ENCODE results near the gene C1orf232.
A peak's percentile ranks its signal among the peaks of the same experiment; 100 is the strongest.

The C1orf232 gene

GRCh38 chr1:26195805-26196204, 27.0 kb upstream of the C1orf232 start:
- H3K27ac ChIP-seq (ENCODE audit: poor library complexity, severe bottlenecking): no peak overlapping the region
- no peak for ATAC-seq (ENCODE audit: low read depth)
- TF ChIP-seq CTCF (IDR thresholded peaks at IDR 0.05; ENCODE audit: poor library complexity, severe bottlenecking): no peak
- H3K36me3 ChIP-seq (ENCODE audit: low read depth): no peaks in the 10 kb centered on the region
- no peaks in the 10 kb centered on the region for H3K9me3 ChIP-seq (ENCODE audit: severe bottlenecking)
- no peak overlapping the region for H3K4me3 ChIP-seq (ENCODE audit: severe bottlenecking)
- no peaks in the 10 kb centered on the region for H3K4me1 ChIP-seq (ENCODE audit: insufficient read depth, poor library complexity, severe bottlenecking)
- DNase-seq (ENCODE audit: low spot score): no peak
- H3K27me3 ChIP-seq (ENCODE audit: insufficient read depth, poor library complexity, severe bottlenecking): no peaks in the 10 kb centered on the region

- DNase-seq (ENCODE audit: low spot score): no peak
- H3K36me3 ChIP-seq (ENCODE audit: low read depth): peaks cover 13% of the 10 kb centered on the region
- H3K27ac ChIP-seq (ENCODE audit: poor library complexity, severe bottlenecking): no peak overlapping the region
- no peaks in the 10 kb centered on the region for H3K4me1 ChIP-seq (ENCODE audit: insufficient read depth, poor library complexity, severe bottlenecking)
- no peak overlapping the region for H3K4me3 ChIP-seq (ENCODE audit: severe bottlenecking)
- ATAC-seq (ENCODE audit: low read depth): no peak
- H3K27me3 ChIP-seq (ENCODE audit: insufficient read depth, poor library complexity, severe bottlenecking): no peaks in the 10 kb centered on the region
- no peaks in the 10 kb centered on the region for H3K9me3 ChIP-seq (ENCODE audit: severe bottlenecking)
- no peak for TF ChIP-seq CTCF (IDR thresholded peaks at IDR 0.05; ENCODE audit: poor library complexity, severe bottlenecking)
Measured at GRCh38 chr1:26191739-26192138, 23.0 kb upstream of the C1orf232 start.

GRCh38 chr1:26190373-26190987, 21.7 kb upstream of the C1orf232 start, which contains the start of gene CATSPER4:
TSS of gene CATSPER4 (plus strand) at chr1:26190602. CDS start at chr1:26190628, 26 bp downstream.
- no peaks in the 10 kb centered on the region for H3K9me3 ChIP-seq (ENCODE audit: severe bottlenecking)
- H3K27ac ChIP-seq (ENCODE audit: poor library complexity, severe bottlenecking): no peak within 1 kb of the TSS
- no peak within 1 kb of the TSS for H3K4me3 ChIP-seq (ENCODE audit: severe bottlenecking)
- peak; percentile 57 for ATAC-seq (ENCODE audit: low read depth)
- no peak for TF ChIP-seq CTCF (IDR thresholded peaks at IDR 0.05; ENCODE audit: poor library complexity, severe bottlenecking)
- peaks cover 13% of the 10 kb centered on the region for H3K36me3 ChIP-seq (ENCODE audit: low read depth)
- no peaks in the 10 kb centered on the region for H3K27me3 ChIP-seq (ENCODE audit: insufficient read depth, poor library complexity, severe bottlenecking)
- H3K4me1 ChIP-seq (ENCODE audit: insufficient read depth, poor library complexity, severe bottlenecking): no peaks in the 10 kb centered on the region
- DNase-seq (ENCODE audit: low spot score): no peak

GRCh38 chr1:26189751-26190275, 21.1 kb upstream of the C1orf232 start:
- Histone ChIP-seq H3K36me3 (ENCODE audit: low read depth) (peaks cover 17% of the 10 kb centered on the region), H3K9me3 (ENCODE audit: severe bottlenecking) (no peaks in the 10 kb centered on the region), H3K27ac (ENCODE audit: poor library complexity, severe bottlenecking) (no peak overlapping the region), H3K27me3 (ENCODE audit: insufficient read depth, poor library complexity, severe bottlenecking) (no peaks in the 10 kb centered on the region), H3K4me3 (ENCODE audit: severe bottlenecking) (no peak overlapping the region), H3K4me1 (ENCODE audit: insufficient read depth, poor library complexity, severe bottlenecking) (no peaks in the 10 kb centered on the region)
- ATAC-seq (ENCODE audit: low read depth): 0 out of 3 replicates have a peak, but pooled peaks have one; percentile 20
- TF ChIP-seq CTCF (IDR thresholded peaks at IDR 0.05; ENCODE audit: poor library complexity, severe bottlenecking): no peak
- no peak for DNase-seq (ENCODE audit: low spot score)

- no peak for DNase-seq (ENCODE audit: low spot score)
- TF ChIP-seq CTCF (IDR thresholded peaks at IDR 0.05; ENCODE audit: poor library complexity, severe bottlenecking): no peak
- H3K27ac ChIP-seq (ENCODE audit: poor library complexity, severe bottlenecking): no peak overlapping the region
- H3K4me1 ChIP-seq (ENCODE audit: insufficient read depth, poor library complexity, severe bottlenecking): no peaks in the 10 kb centered on the region
- no peak for ATAC-seq (ENCODE audit: low read depth)
- H3K4me3 ChIP-seq (ENCODE audit: severe bottlenecking): no peak overlapping the region
- peaks cover 21% of the 10 kb centered on the region for H3K36me3 ChIP-seq (ENCODE audit: low read depth)
- H3K9me3 ChIP-seq (ENCODE audit: severe bottlenecking): no peaks in the 10 kb centered on the region
- no peaks in the 10 kb centered on the region for H3K27me3 ChIP-seq (ENCODE audit: insufficient read depth, poor library complexity, severe bottlenecking)
Measured at GRCh38 chr1:26189331-26189730, 20.6 kb upstream of the C1orf232 start.
